Pons (tissue), 1 donor: ENCODE measurements around the gene SLC49A4.

ENCODE experiments used
- DNase-seq: peaks from one replicate; pipeline ENCODE4 v3.0.0-alpha.2; 2016; ENCODE audit warnings: low spot score

Gene SLC49A4

GRCh38 chr3:122785231-122785630 lies 9.6 kb upstream of the SLC49A4 start:
- no peak for DNase-seq

GRCh38 chr3:122786066-122786465 lies 8.8 kb upstream of the SLC49A4 start:
- DNase-seq = no peak

- DNase-seq = no peak
Observed at GRCh38 chr3:122787872-122788271, 7.0 kb upstream of the SLC49A4 start.

GRCh38 chr3:122789585-122790273 lies 5.1 kb upstream of the SLC49A4 start:
- DNase-seq = no peak

GRCh38 chr3:122793568-122794416 lies 1.1 kb upstream of the SLC49A4 start, which contains the start of gene HSPBAP1:
TSS of gene HSPBAP1 (minus strand) at chr3:122793831. CDS start at chr3:122793680, 151 bp downstream.
- DNase-seq = peak; percentile 92

GRCh38 chr3:122794483-122794778 lies 438 bp upstream of the SLC49A4 start:
- DNase-seq = peak; percentile 76

GRCh38 chr3:122795674-122796195 lies 866 bp downstream of the SLC49A4 start:
- DNase-seq = no peak

GRCh38 chr3:122797291-122797690 lies 2.4 kb downstream of the SLC49A4 start:
- DNase-seq = no peak

- no peak for DNase-seq
Observed at GRCh38 chr3:122799322-122799721, 4.5 kb downstream of the SLC49A4 start.

GRCh38 chr3:122800031-122800430 lies 5.2 kb downstream of the SLC49A4 start:
- no peak for DNase-seq

- no peak for DNase-seq
Observed at GRCh38 chr3:122800706-122801237, 5.9 kb downstream of the SLC49A4 start.

- no peak for DNase-seq
Observed at GRCh38 chr3:122802323-122802722, 7.5 kb downstream of the SLC49A4 start.

GRCh38 chr3:122803977-122804376 lies 9.1 kb downstream of the SLC49A4 start:
- no peak for DNase-seq

- DNase-seq = no peak
Observed at GRCh38 chr3:122810734-122811133, 15.9 kb downstream of the SLC49A4 start.

- no peak for DNase-seq
Observed at GRCh38 chr3:122816587-122816986, 21.7 kb downstream of the SLC49A4 start.

GRCh38 chr3:122824465-122825381 lies 29.9 kb downstream of the SLC49A4 start:
- DNase-seq = no peak

- DNase-seq = peak; percentile 29
Observed at GRCh38 chr3:122825460-122825859, 30.6 kb downstream of the SLC49A4 start.

GRCh38 chr3:122826278-122826677 lies 31.4 kb downstream of the SLC49A4 start:
- DNase-seq = no peak

- no peak for DNase-seq
Observed at GRCh38 chr3:122828281-122828680, 33.4 kb downstream of the SLC49A4 start.

GRCh38 chr3:122835590-122835989 lies 40.7 kb downstream of the SLC49A4 start:
- DNase-seq = no peak

- DNase-seq = no peak
Observed at GRCh38 chr3:122843604-122844003, 48.7 kb downstream of the SLC49A4 start.

GRCh38 chr3:122857019-122857418 lies 62.1 kb downstream of the SLC49A4 start:
- no peak for DNase-seq
